NCI-H2107 treated with DMSO at 0.1 percent for 48 hours (cell line): Measurements from ENCODE around the gene ASPRV1.

Source experiments
- DNase-seq: peaks from one replicate; lab custom pipeline; 2025; ENCODE audit not compliant: unreplicated experiment; lab: John Stamatoyannopoulos, UW

ASPRV1 gene

DNA sequence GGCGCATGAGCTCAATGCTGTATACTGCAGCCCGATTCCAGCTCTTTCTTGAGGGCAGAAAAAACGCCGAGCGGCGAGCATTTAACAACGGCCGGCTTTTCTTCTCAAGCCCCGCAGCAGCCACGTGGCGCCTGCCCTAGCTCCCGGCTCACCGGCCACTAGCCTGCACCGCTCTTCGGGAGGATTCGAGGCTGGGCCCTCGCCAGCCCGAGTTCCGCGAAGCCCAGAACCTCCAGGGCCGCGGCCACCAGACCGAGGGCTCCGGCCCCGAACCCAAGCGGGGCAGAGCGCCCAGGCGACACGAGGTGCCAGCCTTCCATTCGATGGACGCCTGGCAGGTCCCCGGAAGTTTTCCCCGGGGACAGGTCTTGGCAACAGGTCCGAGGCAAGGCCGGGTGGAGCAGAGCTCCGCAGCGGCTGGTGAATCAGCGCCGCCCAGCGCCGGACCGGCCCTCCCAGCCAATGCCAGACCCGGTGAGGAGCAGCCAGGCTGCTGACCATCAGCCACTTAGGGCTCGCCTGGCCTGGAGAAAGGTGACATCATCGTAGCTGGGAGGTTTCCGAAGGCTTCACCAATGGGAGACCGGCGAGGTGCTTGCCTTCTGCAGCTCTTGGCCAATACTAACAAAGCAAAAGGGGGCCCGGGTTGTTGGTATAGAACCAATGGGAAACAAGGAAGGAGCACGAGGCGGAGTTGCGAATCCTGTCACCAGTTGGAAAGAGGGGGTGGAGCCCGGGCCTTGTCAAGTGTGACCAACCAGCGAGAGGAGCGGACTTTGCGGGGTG is 47.1 kb downstream of the ASPRV1 start:
- DNase-seq, result peak; percentile 99

DNA sequence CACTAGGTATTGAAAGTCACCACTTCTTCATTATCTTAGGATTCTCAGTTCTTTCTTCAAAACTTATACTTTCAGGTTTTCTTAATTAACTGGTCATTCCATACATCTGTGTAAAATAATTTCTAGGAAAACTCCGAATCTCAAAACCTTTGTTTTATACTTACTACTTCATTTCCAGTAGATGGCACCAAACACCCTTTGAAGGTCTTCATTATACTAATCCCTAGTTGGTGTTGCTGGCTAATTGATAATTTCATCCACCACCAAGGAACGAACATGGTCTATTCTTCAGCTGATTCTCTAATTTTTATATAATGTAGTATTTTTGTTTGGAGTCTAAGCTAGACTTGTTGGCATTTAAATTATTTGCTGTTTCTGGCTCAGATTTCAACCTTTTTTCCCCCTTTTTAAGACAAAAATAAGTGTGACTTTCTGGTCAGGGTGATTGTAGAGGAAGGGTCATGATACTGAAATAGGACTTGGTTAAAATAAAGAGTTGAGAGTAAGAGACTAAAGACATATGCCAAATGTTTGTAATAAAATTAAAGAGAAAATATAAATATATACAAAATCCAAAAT is 49.4 kb downstream of the ASPRV1 start:
- peak; percentile 42 for DNase-seq
